CD4-positive, alpha-beta T cell treated with Interleukin-4 for 1 hour (primary cell): ENCODE results near the gene WBP1L.

ENCODE experiments used
- DNase-seq, 2 donors: peaks; one replicate each; pipeline ENCODE4 v3.0.0-alpha.2; 2020 to 2022

Gene WBP1L

DNA sequence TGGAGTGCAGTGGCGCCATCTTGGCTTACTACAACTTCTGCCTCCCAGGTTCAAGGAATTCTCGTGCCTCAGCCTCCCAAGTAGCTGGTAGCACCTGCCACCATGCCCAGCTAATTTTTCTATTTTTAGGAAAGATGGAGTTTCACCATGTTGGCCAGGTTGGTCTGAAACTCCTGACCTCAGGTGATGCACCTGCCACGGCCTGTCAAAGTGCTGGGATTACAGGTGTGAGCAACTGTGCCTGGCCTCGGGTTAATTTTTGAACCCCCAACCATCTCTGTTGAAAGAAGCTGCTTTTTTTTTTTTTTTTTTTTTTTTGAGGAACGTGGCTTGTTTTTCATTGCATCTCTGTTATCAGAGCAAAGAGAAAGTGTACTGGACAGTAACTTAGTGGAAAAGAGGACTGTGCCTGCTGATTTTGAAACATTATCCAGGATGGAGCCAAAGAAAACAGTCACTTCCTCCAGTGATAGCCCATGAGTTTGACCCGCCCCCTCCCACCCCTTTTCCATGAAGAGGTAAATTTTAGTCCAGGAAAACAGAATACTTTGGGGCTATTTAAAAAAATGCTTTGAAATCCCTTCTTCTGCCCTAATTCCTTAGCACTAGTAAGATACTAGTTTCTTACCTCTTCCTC lies 38.3 kb downstream of the WBP1L start:
- no peak for DNase-seq

DNA sequence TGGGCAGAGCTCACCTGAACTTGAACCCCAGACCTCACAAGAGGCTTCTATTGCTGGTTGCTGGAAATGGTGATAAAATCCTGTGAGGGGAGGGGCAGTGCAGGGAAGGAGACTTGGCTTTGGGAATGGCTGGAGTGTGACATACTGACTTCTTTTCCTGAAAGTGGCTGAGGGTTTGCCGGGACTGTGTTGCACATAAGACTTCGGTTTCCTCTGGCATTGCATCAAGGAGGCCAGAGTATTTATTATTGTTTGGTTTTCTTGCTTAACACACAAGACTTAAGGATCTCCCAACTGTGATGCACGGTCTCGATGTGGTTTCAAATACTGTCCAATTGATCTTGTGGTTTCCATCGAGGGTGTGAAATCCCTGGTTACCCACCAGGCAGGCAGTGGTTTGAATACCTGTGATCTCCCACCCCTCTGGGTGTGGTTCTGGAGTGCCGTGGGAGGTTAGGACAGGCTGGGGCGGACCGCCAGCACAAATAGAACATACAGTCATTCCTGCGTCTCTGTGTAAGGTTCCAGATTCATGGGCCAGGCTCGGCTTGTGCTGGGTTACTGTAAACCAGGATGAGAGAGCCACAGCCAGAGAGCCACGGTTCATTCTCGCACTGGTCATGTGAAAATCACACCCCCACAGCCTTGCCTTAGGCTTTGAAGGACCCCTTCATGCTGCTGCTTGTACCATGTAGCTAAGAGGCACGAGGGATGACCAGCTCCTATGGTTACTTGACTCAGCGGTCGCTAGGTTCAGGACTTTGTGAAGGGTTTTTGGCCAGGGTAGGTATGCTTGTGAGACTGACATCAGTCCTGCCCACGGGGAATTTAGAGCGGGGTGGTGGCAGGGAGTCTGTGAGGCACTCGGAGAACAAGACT lies 39.2 kb downstream of the WBP1L start:
- DNase-seq: no peak

DNA sequence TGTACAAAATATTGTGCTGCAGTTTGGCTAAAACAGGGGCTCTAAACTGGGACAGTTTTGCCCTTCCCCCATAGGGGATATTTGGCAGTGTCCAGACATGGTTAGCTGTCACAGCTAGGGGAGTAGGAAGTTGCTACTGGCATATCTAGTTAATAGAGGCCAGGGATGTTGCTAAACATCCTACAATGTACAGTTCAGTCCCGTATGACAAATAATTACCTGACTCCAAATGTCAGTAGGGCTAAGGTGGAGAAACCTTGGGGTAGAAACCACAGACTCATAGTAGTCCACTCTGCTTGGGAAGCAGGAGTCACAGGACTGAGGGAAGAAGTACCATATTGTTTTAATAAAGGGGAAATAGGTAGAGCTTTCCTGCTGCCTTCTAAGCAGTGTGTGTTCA lies 39.8 kb downstream of the WBP1L start:
- no peak for DNase-seq

DNA sequence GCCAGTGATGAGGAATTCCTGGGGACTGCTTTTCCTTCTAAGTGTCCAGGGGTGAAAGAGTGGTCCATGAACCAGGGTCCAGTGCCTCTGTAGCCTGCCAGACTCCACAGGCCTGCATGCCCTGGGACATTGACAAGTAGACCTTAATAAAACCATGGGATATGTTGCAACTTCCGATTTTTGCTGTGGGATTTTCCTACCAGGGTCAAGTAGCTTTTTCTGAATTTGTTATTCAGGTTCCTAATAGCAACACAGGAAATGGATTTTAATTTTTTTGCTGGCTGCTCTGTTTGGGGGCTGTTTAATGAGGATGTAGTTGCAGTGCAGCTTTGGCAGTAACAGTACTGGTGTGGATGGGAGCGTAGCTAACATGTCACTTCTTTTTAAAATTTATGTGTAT lies 42.1 kb downstream of the WBP1L start:
- DNase-seq: peak; percentile 24 to 50

DNA sequence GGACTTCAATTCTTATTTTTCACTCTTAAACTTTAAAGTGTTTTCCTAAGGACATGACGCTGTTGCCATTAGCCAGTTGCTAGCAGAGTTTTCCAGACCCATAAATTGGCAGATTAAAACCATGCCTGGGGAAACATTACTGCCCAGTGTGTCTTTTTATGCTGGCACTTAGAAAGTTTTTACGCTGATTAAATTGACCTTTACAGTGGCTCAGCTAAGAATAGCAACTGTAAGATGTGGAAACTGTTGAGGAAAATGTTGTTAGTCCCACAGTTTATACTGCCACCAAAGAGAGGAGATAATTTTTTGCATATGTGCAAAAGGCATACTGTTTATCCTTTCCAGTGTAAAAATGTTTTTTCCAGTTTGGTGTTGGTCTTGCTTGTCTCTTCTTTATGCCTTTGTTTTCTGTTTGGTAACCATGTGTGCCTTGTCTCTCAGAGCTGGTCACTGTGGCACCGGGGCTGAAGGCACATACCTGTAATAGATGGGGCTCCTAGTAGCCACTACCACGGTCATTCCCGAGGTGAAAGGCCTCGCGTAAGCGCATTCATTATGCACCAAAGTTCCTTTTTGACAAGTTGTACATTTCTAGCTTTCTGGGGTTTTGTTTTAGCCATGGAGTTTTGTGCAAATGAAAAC lies 48.1 kb downstream of the WBP1L start:
- DNase-seq: no peak

DNA sequence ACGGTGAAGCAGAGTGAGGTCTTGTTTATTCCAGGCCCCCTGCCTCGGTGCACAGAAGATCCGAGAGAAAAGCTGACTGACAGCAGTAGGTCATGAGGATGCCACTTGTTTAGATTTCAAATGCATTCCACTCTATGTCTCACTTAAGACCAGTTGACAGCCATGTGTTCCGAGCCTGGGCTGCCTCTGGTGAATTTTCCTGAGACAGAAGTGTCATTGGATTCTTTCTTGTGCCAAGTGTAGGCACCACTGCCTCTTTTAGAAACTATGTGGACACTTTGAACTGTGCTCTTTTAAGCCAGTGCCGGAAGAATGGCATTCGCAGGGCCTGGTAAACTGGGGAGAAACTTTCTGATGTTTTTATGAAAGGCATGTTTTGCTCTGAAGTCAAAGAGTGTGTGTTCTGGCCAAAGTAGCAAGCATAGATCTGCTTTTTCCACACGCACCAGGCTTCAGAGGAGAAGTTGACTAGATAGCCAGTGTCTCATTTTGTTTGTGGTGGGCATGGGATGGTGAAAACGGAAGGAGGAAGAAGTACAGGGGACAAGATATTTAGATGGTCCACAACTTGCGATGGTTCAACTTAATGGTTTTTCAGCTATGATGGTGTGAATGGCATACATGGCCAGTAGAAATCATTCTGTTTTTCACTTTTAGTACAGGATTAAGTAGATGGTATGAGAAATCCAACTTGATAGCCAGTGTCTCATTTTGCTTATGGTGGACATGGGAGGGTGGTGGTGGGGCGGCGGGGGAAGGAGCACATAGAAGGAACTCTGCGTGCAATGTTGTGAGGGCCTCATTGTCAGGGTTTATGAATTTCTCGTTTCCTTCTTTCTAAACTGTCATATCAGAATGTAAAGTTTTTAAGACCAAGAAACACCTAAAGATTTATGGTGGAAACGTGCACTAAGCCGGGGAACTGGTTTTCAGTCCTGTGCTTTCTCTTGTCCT lies 52.0 kb downstream of the WBP1L start:
- no peak for DNase-seq

DNA sequence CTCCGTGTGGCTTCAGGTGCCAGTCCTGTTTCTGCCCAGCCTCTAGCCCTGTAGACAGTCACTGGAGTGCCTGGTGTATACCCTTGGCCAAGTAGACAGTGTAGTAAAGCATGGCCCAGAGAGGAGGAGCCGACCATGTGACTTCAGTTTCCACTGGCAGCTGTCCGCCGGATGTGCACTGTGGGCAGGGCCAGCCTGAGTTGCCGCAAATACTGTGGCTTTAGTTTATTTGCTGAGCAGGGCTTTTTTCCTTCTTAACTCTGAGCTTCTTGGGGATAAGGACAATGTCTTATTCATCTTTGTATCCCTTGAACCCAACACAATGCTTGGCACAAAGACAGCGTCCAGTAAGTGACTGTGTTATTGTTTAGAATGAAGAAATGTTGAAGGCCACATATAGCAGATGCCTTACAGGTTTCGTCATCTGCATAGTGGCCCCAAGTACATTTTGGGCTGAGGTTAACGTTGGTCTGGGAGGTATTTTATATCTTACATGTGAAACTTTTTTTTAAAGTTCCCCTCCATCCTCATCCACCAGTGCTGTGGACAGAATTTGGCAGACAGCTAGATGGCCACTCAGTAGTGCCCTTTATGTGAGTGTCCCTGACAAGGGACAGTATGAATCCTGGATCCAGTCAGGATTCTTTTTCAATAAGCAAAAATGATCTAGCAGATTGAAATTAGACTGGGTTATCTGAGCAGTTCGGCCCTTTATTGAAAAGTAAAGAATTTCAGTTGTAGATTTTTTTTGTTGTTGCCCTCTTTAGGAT lies 52.8 kb downstream of the WBP1L start:
- peak; percentile 43 to 70 for DNase-seq

DNA sequence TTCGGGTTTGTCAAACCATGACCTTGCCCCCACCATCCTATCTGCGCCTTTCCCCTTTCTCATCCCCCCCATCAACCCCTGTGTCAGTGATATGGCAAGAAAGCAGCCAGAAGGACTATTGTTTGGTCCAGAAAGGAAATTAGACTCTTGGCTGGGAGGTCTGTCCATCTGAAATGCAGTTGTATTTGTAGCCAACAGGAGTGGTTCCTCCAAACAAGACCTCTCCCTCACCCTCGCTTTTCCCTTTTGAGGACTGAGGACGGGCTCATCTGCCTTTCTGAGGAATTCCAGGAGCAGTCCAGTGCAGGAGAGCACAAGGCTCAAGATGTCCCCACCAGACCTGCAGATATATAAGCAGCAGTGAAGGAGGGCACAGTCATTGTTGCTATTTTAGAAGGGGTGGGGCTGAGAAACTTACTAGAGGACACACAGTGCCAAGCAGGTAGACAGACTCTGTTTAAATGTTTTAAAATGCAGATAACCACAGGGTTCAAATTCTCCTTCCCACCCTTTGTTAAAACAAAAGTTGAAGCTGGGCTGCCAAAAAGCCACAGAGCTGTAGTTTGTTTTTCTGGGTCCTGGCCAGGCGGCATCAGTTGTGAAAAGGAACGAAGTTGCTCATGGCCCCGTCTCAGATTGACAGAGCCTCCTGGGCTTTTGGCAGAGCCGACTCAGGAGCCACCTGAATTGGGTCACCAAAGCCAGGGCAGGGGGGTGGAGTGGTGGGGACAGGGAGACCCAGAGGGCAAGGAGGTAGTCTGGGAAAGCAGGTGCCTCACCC lies 56.1 kb downstream of the WBP1L start:
- no peak for DNase-seq

DNA sequence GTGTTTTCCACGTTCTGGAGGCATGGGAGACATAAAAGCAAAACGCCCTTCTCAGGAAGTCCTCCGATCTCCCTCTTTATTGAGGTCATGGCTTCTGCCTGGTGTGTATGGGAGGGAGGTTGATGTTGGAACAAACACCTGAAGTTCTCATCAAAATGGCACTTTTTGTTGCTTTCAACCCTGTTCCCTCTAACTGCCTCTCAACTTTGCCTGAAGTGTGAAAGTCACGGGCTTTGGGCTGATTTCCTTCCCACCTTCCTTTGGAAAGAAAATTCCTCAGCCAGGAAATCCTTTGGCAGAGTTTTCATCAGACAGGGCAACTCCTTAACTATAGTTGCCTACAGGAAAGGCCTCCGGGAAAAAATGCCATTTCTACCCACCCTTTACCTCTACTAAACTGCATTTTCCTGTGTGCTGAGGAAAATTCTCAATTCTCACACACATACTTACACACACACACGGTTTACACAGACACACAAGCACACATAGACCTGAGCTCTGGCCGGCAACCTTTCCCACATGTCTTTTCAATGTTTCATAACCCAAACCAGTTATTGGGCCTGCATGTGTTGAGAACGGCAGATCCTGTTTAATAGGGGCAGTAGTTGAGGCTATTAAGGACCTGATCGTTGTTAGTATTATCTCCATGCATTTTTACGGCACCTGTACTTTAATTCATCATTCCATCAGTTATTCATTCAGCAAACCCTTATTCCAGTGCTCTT lies 57.0 kb downstream of the WBP1L start:
- DNase-seq: no peak

DNA sequence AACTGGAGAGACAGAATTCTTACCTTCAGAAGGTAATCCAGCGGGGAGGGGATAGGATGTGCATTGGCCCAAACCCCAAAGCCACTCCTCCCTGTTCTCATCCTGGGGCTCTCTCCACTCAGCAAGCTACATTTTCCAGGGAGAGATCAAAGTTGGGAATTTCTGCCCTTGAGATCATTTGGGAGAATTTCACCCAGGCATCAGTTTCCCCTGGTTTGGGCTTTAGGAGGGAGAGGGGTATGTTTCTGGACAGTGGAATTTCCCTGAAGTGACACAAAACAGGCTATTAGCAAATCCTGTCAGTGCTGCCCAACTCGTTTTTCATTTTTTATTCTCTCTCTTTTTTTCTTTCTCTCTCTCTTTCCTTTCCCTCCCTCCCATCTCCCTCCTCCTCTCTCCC lies 57.7 kb downstream of the WBP1L start:
- no peak for DNase-seq

DNA sequence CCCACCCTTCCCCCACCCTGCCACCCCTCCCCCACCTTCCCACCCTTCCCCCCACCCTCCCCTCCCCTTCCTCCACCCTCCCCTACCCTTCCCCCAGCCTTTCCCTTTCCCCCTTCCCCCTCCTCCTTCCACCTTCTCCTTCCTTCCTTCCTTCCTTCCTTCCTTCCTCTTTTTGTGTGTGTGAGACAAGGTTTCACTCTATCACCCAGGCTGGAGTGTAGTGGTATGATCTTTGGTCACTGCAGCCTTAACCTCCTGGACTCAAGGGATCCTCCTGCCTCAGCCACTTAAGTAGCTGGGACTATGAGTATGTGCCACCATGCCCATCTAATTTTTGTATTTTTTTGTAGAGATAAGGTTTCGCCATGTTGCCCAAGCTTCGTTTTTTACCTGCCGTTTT lies 58.2 kb downstream of the WBP1L start:
- DNase-seq: no peak

DNA sequence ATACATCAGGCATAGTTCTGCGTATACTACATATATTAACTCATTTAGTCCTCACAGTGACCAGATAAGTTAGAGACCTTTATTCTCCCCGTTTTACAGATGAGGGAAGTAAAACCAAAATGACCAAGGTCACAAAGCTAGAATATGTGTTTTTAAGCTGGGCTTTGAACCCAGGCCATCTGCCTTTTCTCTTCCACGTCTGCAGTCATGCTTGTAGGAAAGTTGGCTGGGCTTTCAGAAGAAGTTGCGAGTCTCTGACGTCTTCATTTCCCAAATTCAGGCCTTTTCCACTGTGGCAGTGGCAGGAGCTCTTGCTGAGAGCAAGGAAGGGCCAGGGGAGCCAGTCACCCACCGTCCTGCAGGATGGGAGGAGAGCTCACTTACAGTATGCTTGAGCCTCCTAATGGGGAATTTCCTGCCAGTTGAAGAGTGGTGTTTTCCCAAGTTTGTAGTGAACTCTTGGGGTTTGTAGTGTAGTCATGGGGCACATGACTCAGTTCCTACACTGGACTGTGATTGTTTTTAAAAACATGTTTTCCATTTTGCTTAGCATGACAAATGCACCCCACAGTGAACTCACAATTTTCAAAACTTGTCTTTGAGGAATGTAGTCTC lies 59.3 kb downstream of the WBP1L start:
- DNase-seq: peak in 1 of 2 donors; percentile 49

DNA sequence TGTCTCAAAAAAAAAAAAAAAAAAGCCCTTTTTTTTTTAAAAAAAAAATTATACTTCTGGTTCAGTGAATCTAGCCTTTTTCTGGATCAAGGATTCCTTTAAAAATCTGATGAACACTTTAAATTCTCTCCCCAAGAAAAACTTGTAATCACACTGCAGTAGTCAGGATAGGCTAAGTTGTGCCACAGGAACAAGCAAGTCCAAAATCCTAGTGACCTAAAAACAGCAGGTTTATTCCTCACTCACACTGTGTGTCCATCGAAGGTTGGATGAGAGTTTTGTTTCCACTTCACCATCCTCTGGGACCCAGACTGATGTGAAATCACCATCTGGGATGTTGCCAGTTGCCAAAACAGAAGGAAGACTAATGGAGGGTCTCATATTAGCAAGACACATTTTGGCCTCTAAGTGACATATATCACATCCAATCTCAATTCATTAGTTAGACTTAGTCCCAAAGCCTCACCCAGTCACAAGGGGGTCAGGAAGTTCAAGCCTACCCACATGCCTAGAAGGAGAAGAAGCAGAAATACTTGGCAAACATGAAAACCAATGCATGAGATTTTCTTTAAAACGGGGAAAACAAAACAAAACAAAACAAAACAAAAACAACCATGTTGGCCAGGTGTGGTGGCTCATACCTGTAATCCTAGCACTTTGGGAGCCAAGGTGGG lies 60.8 kb downstream of the WBP1L start:
- DNase-seq: no peak

DNA sequence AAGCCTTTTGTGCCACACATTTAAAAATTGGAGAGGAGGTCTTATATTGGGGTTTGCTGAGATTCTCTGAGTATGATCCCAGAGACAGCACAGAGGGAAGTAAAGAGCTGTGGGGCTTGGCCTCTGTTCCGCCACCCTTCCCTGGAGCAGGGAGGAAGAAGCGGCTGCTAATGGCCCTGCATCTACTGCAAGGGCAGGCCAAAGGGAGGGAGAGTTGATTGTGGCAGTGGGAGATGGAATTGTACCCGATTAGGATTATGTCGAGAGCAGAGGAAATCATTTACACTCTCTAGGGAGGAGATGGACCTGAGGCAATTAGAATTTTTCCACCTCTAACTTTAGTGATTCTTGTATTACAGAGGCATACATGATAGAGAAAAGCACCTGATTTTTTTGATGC lies 64.6 kb downstream of the WBP1L start:
- no peak for DNase-seq

DNA sequence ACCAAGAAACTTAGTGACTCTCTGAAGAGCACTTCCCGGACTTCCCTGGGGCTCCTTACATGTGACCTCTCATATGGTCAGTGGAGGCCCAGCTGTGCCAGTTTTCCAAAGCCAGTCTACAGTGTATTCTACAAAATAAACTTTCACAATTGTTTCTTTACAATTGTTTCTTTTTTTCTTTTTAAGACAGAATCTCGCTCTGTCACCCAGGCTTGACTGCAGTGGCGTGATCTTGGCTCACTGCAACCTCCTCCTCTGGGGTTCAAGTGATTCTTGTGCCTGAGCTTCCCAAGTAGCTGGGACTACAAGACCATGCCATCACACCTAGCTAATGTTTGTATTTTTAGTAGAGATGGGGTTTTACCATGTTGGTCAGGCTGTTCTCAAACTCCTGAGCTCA lies 67.6 kb downstream of the WBP1L start:
- no peak for DNase-seq

DNA sequence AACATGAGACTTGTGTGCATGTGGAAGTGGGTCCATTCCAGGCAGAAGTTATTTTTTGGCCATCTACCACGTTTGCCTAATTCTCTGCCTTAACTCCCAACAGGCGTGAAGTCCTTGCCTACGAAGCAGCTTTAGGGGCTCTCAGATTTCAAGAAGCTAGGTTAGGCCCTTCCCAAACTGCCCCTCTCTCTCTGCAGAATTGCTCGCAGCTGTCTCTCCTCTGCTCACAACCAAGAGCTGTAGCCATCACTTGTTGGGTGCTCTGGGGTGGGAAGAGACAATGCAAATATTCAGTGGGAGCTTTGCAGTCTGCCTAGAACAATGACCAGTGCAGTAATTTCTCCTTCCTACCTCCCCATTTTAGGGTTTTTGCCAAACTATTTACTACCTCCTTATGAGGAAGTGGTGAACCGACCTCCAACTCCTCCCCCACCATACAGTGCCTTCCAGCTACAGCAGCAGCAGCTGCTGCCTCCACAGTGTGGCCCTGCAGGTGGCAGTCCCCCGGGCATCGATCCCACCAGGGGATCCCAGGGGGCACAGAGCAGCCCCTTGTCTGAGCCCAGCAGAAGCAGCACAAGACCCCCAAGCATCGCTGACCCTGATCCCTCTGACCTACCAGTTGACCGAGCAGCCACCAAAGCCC lies 68.6 kb downstream of the WBP1L start:
- DNase-seq: peak; percentile 4 to 30

DNA sequence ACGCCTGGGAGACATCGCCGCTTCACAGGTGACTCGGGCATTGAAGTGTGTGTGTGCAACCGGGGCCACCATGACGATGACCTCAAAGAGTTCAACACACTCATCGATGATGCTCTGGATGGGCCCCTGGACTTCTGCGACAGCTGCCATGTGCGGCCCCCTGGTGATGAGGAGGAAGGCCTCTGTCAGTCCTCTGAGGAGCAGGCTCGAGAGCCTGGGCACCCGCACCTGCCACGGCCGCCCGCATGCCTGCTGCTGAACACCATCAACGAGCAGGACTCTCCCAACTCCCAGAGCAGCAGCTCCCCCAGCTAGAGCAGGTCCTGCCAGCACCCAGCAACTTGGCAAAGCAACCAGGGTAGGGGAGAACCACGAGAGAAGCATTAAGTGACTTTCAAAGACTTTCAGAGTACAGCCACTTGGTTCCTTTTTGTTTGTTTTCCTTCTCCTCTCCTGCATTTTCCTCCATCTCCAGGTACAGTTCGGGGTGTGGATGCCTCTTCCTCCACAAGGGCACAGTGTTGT lies 69.3 kb downstream of the WBP1L start:
- DNase-seq: no peak

DNA sequence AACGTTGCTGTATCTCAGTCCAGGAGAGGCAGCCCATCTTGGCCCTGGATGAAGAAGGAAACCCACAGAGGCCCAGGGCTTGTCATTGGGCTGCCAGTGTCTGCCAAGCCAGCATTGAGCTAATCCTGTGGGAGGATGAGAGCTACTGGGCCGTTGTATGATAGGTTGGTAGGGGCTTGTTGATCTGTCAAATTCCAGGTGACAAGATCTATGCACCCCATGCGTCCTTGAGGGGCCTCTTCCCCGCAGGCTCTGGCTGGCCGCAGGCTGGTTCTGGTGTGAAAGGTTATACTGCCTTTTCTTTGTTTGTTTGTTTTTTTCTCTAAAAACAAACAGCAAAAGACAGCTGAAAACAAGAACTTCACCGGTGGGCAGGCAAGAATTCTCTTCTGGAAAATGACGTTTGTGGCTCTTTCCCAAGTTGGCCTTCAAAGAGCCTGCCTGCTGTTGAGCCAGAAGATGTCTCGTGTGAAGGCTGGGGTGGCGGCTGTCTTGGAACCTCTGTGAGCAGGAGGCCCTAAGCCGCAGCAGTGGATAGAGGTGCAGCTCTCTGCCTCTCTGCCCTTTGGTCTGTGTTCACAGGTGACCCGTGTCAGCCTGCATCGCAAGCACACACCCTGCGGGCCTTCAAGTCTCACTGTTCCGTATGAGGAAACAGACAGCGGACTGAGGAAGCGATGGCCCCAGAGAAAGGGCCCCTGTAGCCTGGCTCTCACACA lies 70.1 kb downstream of the WBP1L start:
- DNase-seq: no peak
